ENCODE results near the gene DIPK1A. TPM values are rescaled to one million over a fixed set of nuclear protein-coding genes. Genes with fewer than 3 reads are reported as not detected.

Gene DIPK1A
- total RNA-seq, 1 donor from 2014 or later, result 7.9 TPM

- Histone ChIP-seq H3K27ac (no peak overlapping the region), H3K36me3 (no peaks in the 10 kb centered on the region), H3K27me3 (no peaks in the 10 kb centered on the region), H3K4me3 (no peak overlapping the region), H3K4me1 (peaks cover 8% of the 10 kb centered on the region), H3K9me3 (no peaks in the 10 kb centered on the region)
- DNase-seq (ENCODE audit: extremely low spot score in 2 of 2), result no peak
- TF ChIP-seq POLR2A (IDR thresholded peaks at IDR 0.05) (no peak), POLR2AphosphoS5 (IDR thresholded peaks at IDR 0.05; ENCODE audit: insufficient read depth in 1 of 2, low read depth in 1 of 2) (no peak), CTCF (IDR thresholded peaks at IDR 0.05) (no peak)
- intact Hi-C loops (cut with DNase I), result no loop called here
Measured at GRCh38 chr1:92945748-92946270, 15.5 kb downstream of the DIPK1A start.

DNA sequence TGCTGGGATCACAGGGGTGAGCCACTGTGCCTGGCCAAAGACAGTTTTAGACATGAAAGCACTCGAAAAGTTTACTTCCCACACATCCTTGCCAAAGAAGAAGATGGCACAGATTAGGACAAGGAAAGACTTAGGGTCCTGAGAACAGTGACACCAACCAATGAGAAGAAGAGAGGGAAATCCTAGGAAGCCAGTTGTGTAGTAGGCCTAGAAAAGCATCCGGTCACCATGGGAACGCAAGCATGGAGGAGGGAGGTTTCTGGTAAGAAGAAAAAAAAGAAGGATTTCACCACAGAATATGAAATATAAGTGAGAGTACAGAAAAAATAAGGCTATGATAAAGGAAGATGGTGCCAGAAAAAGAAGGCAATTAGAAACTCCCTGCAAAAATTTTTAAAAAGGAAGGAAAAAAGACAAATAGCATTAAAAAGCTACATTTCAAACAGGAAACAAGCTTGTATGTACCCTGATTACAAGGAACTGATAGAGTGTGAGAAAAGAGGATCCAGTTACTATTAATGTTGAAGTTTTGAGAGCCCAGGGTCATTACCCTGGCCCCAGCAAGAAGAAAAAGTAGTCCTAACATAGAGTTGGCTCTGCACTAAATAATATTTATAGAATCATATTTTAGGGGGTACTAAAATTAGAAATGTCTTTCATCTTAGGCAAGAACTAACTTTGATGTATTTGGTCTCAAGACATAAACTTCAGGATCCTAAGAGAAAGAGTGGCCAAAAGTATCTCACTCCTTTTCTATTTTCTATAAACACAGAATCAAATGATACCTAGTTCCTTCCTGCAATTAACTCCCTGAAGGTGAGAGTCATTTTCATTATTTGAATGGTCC lies 16.1 kb downstream of the DIPK1A start:
- peaks cover 15% of the 10 kb centered on the region for H3K4me1 ChIP-seq
- H3K27ac ChIP-seq, result no peak overlapping the region
- H3K4me3 ChIP-seq, result no peak overlapping the region

DNA sequence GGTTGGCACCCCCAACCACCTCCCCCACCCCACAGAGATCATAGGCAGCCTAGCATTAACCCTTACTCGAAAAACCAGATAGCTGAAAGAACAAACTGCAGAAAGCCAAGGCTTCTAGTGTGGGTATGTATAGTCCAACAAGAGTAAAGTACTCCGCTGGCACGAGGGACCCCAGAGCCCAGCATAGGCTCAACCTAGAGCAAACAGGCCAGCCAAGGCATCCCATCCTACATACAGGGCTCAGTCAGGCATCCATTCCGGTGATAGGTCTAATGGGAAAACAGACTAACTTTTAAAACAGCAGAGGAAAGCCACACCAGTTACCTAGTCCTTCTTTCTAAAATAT lies 17.8 kb downstream of the DIPK1A start:
- no peaks in the 10 kb centered on the region for H3K27me3 ChIP-seq
- H3K36me3 ChIP-seq, result no peaks in the 10 kb centered on the region
- no peaks in the 10 kb centered on the region for H3K9me3 ChIP-seq
- intact Hi-C loops (cut with DNase I), result no loop called here
- no peak for DNase-seq (ENCODE audit: extremely low spot score in 2 of 2)
- H3K4me3 ChIP-seq, result no peak overlapping the region
- no peak overlapping the region for H3K27ac ChIP-seq
- TF ChIP-seq POLR2A (IDR thresholded peaks at IDR 0.05) (no peak), POLR2AphosphoS5 (IDR thresholded peaks at IDR 0.05; ENCODE audit: insufficient read depth in 1 of 2, low read depth in 1 of 2) (no peak), CTCF (IDR thresholded peaks at IDR 0.05) (no peak)
- peaks cover 16% of the 10 kb centered on the region for H3K4me1 ChIP-seq

More for the DNA sequence above, 16.1 kb downstream of the DIPK1A start:
- no peaks in the 10 kb centered on the region for H3K36me3 ChIP-seq
- TF ChIP-seq POLR2A (IDR thresholded peaks at IDR 0.05), result no peak
- no peak for TF ChIP-seq CTCF (IDR thresholded peaks at IDR 0.05)
- peak in 1 of 2 donors; percentile 8 for TF ChIP-seq POLR2AphosphoS5 (IDR thresholded peaks at IDR 0.05; ENCODE audit: insufficient read depth in 1 of 2, low read depth in 1 of 2)
- no peaks in the 10 kb centered on the region for H3K27me3 ChIP-seq
- intact Hi-C loops (cut with DNase I), result no loop called here
- no peak for DNase-seq (ENCODE audit: extremely low spot score in 2 of 2)
- no peaks in the 10 kb centered on the region for H3K9me3 ChIP-seq

DNA sequence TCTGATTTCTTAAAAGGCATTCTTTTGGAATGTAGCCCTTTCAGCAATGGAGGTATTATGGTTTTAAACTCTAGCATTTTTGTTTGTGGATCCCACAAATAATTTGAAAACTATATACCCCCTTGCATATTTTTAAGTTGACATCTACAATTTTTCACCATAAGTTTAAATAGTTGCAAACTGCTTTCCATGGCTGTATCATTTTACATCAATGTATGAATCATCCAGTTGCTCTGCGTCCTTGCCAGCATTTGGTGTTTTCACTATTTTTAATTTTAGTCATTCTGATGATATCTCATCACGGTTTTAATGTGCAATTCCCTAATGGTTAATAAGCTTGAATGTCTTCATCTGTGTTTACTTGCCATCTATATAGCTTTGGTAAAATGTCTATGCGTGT lies 20.7 kb downstream of the DIPK1A start:
- Histone ChIP-seq H3K4me3 (no peak overlapping the region), H3K27me3 (no peaks in the 10 kb centered on the region), H3K9me3 (no peaks in the 10 kb centered on the region), H3K36me3 (no peaks in the 10 kb centered on the region), H3K4me1 (peaks cover 16% of the 10 kb centered on the region), H3K27ac (no peak overlapping the region)
- TF ChIP-seq POLR2AphosphoS5 (IDR thresholded peaks at IDR 0.05; ENCODE audit: insufficient read depth in 1 of 2, low read depth in 1 of 2), result no peak
- TF ChIP-seq POLR2A (IDR thresholded peaks at IDR 0.05), result no peak
- TF ChIP-seq CTCF (IDR thresholded peaks at IDR 0.05), result no peak
- intact Hi-C loops (cut with DNase I), result no loop called here
- DNase-seq (ENCODE audit: extremely low spot score in 2 of 2), result no peak

- Histone ChIP-seq H3K27me3 (no peaks in the 10 kb centered on the region), H3K4me1 (peaks cover 28% of the 10 kb centered on the region), H3K27ac (no peak overlapping the region), H3K9me3 (no peaks in the 10 kb centered on the region), H3K36me3 (no peaks in the 10 kb centered on the region), H3K4me3 (no peak overlapping the region)
- TF ChIP-seq CTCF (IDR thresholded peaks at IDR 0.05) (no peak), POLR2AphosphoS5 (IDR thresholded peaks at IDR 0.05; ENCODE audit: insufficient read depth in 1 of 2, low read depth in 1 of 2) (no peak), POLR2A (IDR thresholded peaks at IDR 0.05) (no peak)
- no peak for DNase-seq (ENCODE audit: extremely low spot score in 2 of 2)
- intact Hi-C loops (cut with DNase I), result no loop called here
Measured at GRCh38 chr1:92937731-92938130, 23.5 kb downstream of the DIPK1A start.
